Panc1 (cell line): Measurements from ENCODE around the gene DUOX1. TPM values are rescaled to one million over a fixed set of nuclear protein-coding genes. Genes with fewer than 3 reads are reported as not detected.

ENCODE experiments used
- ATAC-seq: fragments of 200-7000 bp; cut with Tn5 transposase; 2 replicates; pipeline ENCODE4 v1.9.1; 2020; ENCODE audit warnings: mild to moderate bottlenecking, moderate library complexity
- BruUV-seq: library from RNA; stranded (reverse); fragments of 400-500 nt; replicated peaks from 2 replicates; lab custom pipeline; 2021; lab: Mats Ljungman, UMichigan
- CTCF ChIA-PET: fragments of 300-600 bp; sonication (Branson Sonifier 250); formaldehyde crosslinking; loops from one replicate; lab custom pipeline; 2022; ENCODE audit warnings: antibody characterized with exemption; lab: Charles Lee
- POLR2A ChIA-PET: fragments of 300-600 bp; sonication (Branson Sonifier 250); formaldehyde crosslinking; loops from one replicate; lab custom pipeline; 2022; ENCODE audit warnings: antibody characterized with exemption; lab: Charles Lee
- DNase-seq: peaks from one replicate; pipeline ENCODE4 v3.0.0-alpha.2; 2010; ENCODE audit warnings: low read depth, low spot score
- H3K27ac ChIP-seq: 2 replicates; pipeline ENCODE4 v1.5.1; 2011; ENCODE audit warnings: mild to moderate bottlenecking, low read length, inconsistent platforms
- H3K27me3 ChIP-seq: fragments of 200-500 bp; sonication (Bioruptor generic); 2 replicates; pipeline ENCODE4 v1.6.0; 2014; ENCODE audit warnings: low read length, inconsistent platforms; ENCODE audit not compliant: control insufficient read depth, insufficient read depth
- H3K36me3 ChIP-seq: fragments of 200-500 bp; sonication (Bioruptor generic); 2 replicates; pipeline ENCODE4 v1.5.1; 2014; ENCODE audit warnings: inconsistent platforms, mild to moderate bottlenecking, low read length, moderate library complexity; ENCODE audit not compliant: control insufficient read depth, insufficient read depth
- H3K4me1 ChIP-seq: 2 replicates; pipeline ENCODE4 v1.5.1; 2011; ENCODE audit warnings: inconsistent platforms, mild to moderate bottlenecking, low read length, moderate library complexity; ENCODE audit not compliant: control insufficient read depth, insufficient read depth
- H3K4me3 ChIP-seq, 2 experiments: 2 replicates each; pipeline ENCODE4 v1.5.1; 2011 to 2012; ENCODE audit warnings: low read depth in 2 of 2, low read length in 2 of 2, mild to moderate bottlenecking in 2 of 2, inconsistent platforms in 1 of 2, moderate library complexity in 1 of 2
- H3K9me3 ChIP-seq: fragments of 200-500 bp; sonication (Bioruptor generic); 2 replicates; pipeline ENCODE4 v1.5.1; 2014; ENCODE audit warnings: low read depth, mild to moderate bottlenecking, inconsistent platforms, low read length, moderate library complexity; ENCODE audit not compliant: control insufficient read depth, insufficient read depth
- POLR2AphosphoS5 ChIP-seq: IDR thresholded peaks from 2 replicates; pipeline ENCODE4 v1.6.1; 2012; ENCODE audit warnings: mild to moderate bottlenecking, low read depth, low read length, moderate library complexity
- SIN3A ChIP-seq: IDR thresholded peaks from 2 replicates; pipeline ENCODE4 v1.6.1; 2012; ENCODE audit warnings: low read depth, mild to moderate bottlenecking, low read length, moderate library complexity, borderline replicate concordance; ENCODE audit not compliant: insufficient read depth
- TCF7L2 ChIP-seq: IDR thresholded peaks from 2 replicates; pipeline ENCODE4 v1.6.1; 2011; ENCODE audit warnings: mild to moderate bottlenecking, low read depth, low read length, inconsistent platforms
- in situ Hi-C: cut with HindIII; loops from 2 replicates; pipeline ENCODE4 v1.10.0; 2016; ENCODE audit warnings: low sequenced_read_pairs, low pct_unique_long_range_greater_than_20kb
- intact Hi-C: fragments of 100-400 bp; cut with micrococcal nuclease; formaldehyde crosslinking; loops from one replicate; pipeline ENCODE4 v1.10.0; 2022; ENCODE audit not compliant: unreplicated experiment
- total RNA-seq: library from RNA; stranded (reverse); gene quantifications from one replicate; pipeline ENCODE4 v1.2.1, GENCODE V29; 2021; ENCODE audit not compliant: unreplicated experiment
- TF ChIP-seq, protein P1 (sequence below): fragments of 450-650 bp; IDR thresholded peaks from 2 replicates; pipeline ENCODE4 v1.5.1; 2017; ENCODE audit warnings: mild to moderate bottlenecking
- TF ChIP-seq, protein P2 (sequence below), 2 experiments: IDR thresholded peaks; 2 replicates each; pipeline ENCODE4 v1.6.1; 2011 to 2012; ENCODE audit warnings: low read depth in 2 of 2, control low read depth in 1 of 2, low read length in 1 of 2, mild to moderate bottlenecking in 1 of 2, moderate library complexity in 1 of 2; ENCODE audit not compliant: insufficient read depth in 1 of 2

Gene DUOX1
- total RNA-seq, 1 experiment from 2014 or later, result 0.31 TPM

DNA sequence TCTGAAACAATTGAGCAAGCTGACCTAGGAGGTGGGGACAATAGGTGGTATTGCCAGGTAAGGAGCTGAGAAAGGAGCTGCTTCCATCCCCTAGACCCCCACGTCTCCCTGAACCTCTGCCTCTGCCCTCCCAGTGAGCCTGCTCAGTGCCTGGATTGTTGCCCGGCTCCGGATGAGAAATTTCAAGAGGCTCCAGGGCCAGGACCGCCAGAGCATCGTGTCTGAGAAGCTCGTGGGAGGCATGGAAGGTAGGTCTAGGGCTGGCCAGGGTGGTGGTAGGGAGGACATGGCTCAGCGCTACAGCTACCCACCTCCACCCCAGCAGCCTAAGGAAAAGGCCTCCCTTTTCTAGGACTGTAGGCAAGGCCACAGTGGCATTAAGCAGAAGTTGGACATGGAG, 13.3 kb downstream of the DUOX1 start:
- TF ChIP-seq, protein P1, sequence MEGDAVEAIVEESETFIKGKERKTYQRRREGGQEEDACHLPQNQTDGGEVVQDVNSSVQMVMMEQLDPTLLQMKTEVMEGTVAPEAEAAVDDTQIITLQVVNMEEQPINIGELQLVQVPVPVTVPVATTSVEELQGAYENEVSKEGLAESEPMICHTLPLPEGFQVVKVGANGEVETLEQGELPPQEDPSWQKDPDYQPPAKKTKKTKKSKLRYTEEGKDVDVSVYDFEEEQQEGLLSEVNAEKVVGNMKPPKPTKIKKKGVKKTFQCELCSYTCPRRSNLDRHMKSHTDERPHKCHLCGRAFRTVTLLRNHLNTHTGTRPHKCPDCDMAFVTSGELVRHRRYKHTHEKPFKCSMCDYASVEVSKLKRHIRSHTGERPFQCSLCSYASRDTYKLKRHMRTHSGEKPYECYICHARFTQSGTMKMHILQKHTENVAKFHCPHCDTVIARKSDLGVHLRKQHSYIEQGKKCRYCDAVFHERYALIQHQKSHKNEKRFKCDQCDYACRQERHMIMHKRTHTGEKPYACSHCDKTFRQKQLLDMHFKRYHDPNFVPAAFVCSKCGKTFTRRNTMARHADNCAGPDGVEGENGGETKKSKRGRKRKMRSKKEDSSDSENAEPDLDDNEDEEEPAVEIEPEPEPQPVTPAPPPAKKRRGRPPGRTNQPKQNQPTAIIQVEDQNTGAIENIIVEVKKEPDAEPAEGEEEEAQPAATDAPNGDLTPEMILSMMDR, result no peak
- TF ChIP-seq SIN3A (no peak), TCF7L2 (no peak), POLR2AphosphoS5 (no peak)
- Histone ChIP-seq H3K27ac (no peak overlapping the region), H3K9me3 (no peaks in the 10 kb centered on the region), H3K36me3 (no peaks in the 10 kb centered on the region), H3K27me3 (no peaks in the 10 kb centered on the region), H3K4me1 (no peaks in the 10 kb centered on the region), H3K4me3 (no peak overlapping the region)
- ATAC-seq (no peak), DNase-seq (no peak)
- BruUV-seq, result no TSS peak
- ChIA-PET POLR2A (no interaction called here), CTCF (no interaction called here)
- intact Hi-C loops, result no loop called here
- in situ Hi-C loops, result no loop called here

DNA sequence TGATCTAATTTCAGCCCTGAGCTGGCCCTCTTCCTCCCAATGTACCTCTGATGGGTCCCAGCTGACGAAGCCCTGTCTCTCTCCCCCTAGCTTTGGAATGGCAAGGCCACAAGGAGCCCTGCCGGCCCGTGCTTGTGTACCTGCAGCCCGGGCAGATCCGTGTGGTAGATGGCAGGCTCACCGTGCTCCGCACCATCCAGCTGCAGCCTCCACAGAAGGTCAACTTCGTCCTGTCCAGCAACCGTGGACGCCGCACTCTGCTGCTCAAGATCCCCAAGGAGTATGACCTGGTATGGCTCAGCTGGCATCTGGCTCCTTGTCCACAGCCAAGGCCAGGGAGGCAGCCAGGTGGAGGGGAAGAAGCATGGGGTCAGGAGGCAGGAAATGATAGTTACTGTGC, 14.2 kb downstream of the DUOX1 start:
- H3K4me3 ChIP-seq, result no peak overlapping the region
- no peaks in the 10 kb centered on the region for H3K9me3 ChIP-seq
- in situ Hi-C loops (no loop called here), intact Hi-C loops (no loop called here)
- no peaks in the 10 kb centered on the region for H3K27me3 ChIP-seq
- DNase-seq (no peak), ATAC-seq (no peak)
- no peak for TF ChIP-seq TCF7L2
- no peak for TF ChIP-seq SIN3A
- no peak for TF ChIP-seq POLR2AphosphoS5
- TF ChIP-seq, protein P2, sequence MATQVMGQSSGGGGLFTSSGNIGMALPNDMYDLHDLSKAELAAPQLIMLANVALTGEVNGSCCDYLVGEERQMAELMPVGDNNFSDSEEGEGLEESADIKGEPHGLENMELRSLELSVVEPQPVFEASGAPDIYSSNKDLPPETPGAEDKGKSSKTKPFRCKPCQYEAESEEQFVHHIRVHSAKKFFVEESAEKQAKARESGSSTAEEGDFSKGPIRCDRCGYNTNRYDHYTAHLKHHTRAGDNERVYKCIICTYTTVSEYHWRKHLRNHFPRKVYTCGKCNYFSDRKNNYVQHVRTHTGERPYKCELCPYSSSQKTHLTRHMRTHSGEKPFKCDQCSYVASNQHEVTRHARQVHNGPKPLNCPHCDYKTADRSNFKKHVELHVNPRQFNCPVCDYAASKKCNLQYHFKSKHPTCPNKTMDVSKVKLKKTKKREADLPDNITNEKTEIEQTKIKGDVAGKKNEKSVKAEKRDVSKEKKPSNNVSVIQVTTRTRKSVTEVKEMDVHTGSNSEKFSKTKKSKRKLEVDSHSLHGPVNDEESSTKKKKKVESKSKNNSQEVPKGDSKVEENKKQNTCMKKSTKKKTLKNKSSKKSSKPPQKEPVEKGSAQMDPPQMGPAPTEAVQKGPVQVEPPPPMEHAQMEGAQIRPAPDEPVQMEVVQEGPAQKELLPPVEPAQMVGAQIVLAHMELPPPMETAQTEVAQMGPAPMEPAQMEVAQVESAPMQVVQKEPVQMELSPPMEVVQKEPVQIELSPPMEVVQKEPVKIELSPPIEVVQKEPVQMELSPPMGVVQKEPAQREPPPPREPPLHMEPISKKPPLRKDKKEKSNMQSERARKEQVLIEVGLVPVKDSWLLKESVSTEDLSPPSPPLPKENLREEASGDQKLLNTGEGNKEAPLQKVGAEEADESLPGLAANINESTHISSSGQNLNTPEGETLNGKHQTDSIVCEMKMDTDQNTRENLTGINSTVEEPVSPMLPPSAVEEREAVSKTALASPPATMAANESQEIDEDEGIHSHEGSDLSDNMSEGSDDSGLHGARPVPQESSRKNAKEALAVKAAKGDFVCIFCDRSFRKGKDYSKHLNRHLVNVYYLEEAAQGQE (IDR thresholded peaks at IDR 0.05; ENCODE audit: insufficient read depth in 1 of 2, low read depth in 2 of 2, low read length in 1 of 2), result no peak
- TF ChIP-seq, protein P1, result no peak
- H3K27ac ChIP-seq, result no peak overlapping the region
- no peaks in the 10 kb centered on the region for H3K36me3 ChIP-seq
- no peaks in the 10 kb centered on the region for H3K4me1 ChIP-seq
- POLR2A ChIA-PET, result no interaction called here
- CTCF ChIA-PET, result interaction anchor here (1.1 kb wide), 1 partner anchor 26 kb away, joined by 3 read pairs; no protein-coding TSS in a partner anchor
- BruUV-seq, result no TSS peak
